HepG2 (cell line): Measurements from ENCODE around the gene KLF3. TPM values are rescaled to one million over a fixed set of nuclear protein-coding genes. Genes with fewer than 3 reads are reported as not detected.
A peak's percentile ranks its signal among the peaks of the same experiment; 100 is the strongest.

Experiments
- ASH2L ChIP-seq: fragments of 300-600, 200-600 bp; sonication (generic); IDR thresholded peaks from 2 replicates; pipeline ENCODE4 v1.7.0; 2017; ENCODE audit warnings: low read depth, mild to moderate bottlenecking, moderate library complexity, mixed read lengths, low read length; ENCODE audit not compliant: insufficient read length
- MBD4 ChIP-seq: IDR thresholded peaks from 2 replicates; pipeline ENCODE4 v1.6.1; 2012; ENCODE audit warnings: low read length, inconsistent platforms, borderline replicate concordance
- SKI ChIP-seq: fragments of 450-650 bp; IDR thresholded peaks from one replicate; pipeline ENCODE4 v1.6.1; 2018; ENCODE audit warnings: mild to moderate bottlenecking; ENCODE audit not compliant: partially characterized antibody
- ZNF331 ChIP-seq: sonication (generic); formaldehyde crosslinking; IDR thresholded peaks from 2 replicates; pipeline ENCODE4 v1.4.0; 2020; ENCODE audit warnings: missing genetic modification reagents
- ZNF550 ChIP-seq: sonication (generic); formaldehyde crosslinking; IDR thresholded peaks from 2 replicates; pipeline ENCODE4 v1.4.0; 2020; ENCODE audit warnings: mild to moderate bottlenecking, missing genetic modification reagents, borderline replicate concordance
- ZNF703 ChIP-seq: sonication (generic); formaldehyde crosslinking; IDR thresholded peaks from 2 replicates; pipeline ENCODE4 v1.5.1; 2020; ENCODE audit warnings: missing genetic modification reagents, mild to moderate bottlenecking, moderate library complexity, borderline replicate concordance
- ZNF850 ChIP-seq: sonication (generic); formaldehyde crosslinking; conservative IDR thresholded peaks from 2 replicates; pipeline ENCODE4 v1.9.0; 2021; ENCODE audit warnings: mild to moderate bottlenecking, missing genetic modification reagents
- ZSCAN25 ChIP-seq: sonication (generic); formaldehyde crosslinking; IDR thresholded peaks from 2 replicates; pipeline ENCODE4 v1.8.0; 2022; ENCODE audit warnings: mild to moderate bottlenecking, missing genetic modification reagents
- polyA plus RNA-seq, 8 experiments: library from polyadenylated mRNA; depleted of rRNA in 3 of 8; stranded (reverse) in 7 of 8; unstranded in 1 of 8; fragments of >200 nt; fragmentation: Illumina TruSeq in 4 of 8; extraction: Trizol in 4 of 8; gene quantifications; 2 replicates each; pipeline versions ENCODE4 v1.2.1 to v1.2.3, GENCODE V29; 2011 to 2016; ENCODE audit warnings: low read depth in 4 of 8, missing spikeins in 1 of 8, mixed read lengths in 1 of 8; ENCODE audit not compliant: insufficient read depth in 1 of 8
- total RNA-seq, 5 experiments: library from RNA; depleted of rRNA; stranded (reverse); fragments of >200 nt; fragmentation: Illumina TruSeq; extraction: Trizol; gene quantifications; 2 replicates each; pipeline ENCODE4 v1.2.3, GENCODE V29; 2016; ENCODE audit warnings: low read depth in 1 of 5
- TF ChIP-seq, protein P1 (sequence below), 2 experiments: IDR thresholded peaks; 2 replicates each; pipeline ENCODE4 v1.6.1; 2011 to 2012; ENCODE audit warnings: low read length in 2 of 2, borderline replicate concordance in 1 of 2, low read depth in 1 of 2, mild to moderate bottlenecking in 1 of 2, moderate library complexity in 1 of 2
- TF ChIP-seq, protein P2 (sequence below), 2 experiments: fragments of 450-650 bp in 1 of 2; sonication (generic) in 1 of 2; formaldehyde crosslinking in 1 of 2; IDR thresholded peaks; 2 replicates each; pipeline versions ENCODE4 v1.6.1 to v1.8.0; 2016 to 2022; ENCODE audit warnings: antibody characterized with exemption in 1 of 2, mild to moderate bottlenecking in 1 of 2, missing genetic modification reagents in 1 of 2

The KLF3 gene
- total and polyA plus RNA-seq, 2 of the 13 experiments (the other 11 are each of a cell fraction or from before 2014, with no cell fraction given), result 29.1 to 37.8 TPM

DNA sequence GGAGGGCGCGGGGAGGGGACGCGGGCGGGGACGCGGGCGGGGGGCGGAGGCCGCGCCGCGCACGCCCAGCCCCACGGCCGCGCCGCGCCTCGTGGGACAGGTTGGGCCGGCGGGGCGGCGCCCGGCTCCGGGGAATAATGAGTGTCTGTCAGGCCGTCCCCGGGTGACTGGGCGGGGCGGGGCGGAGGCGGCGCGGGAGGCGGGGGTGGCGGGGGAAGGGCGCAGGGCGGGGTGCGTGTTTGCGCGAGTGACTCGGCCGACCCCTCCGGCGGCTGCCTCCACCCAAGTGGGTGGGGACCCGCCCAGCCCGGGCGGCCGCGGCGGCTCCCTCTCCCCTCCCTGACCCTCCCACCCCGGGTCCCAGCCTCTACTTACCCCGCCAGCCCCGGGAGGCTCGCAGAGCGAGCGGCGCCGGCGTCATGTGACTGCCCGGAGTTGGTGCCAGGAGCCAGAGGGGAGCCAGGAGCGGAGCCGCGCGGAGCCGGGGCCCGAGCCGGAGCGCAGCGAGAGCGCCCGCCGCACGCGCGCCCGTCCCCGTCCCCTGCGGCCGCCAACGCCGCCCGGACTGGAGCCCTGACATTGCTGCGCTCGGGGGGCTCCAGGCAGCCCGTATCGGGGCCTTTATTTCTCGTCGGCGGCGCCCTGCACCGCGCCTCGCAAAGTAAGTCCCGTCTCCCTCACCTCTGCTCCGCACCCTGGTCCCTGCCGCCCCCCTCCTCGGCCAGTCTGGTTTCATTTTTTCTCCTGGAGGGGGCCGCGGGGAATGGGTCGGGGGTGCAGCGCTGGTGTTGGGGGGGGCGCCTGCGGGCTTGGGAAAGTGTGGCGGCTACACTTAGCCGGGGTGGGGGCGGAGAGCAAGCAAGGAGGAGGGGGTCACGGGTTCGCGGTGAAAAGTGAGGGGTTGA, at the start of gene KLF3 (continued):
- peak; percentile 38 for TF ChIP-seq SKI
- TF ChIP-seq MBD4, result no peak
- TF ChIP-seq ZNF850 (CRISPR knock-in tag), result no peak
- TF ChIP-seq ZSCAN25 (CRISPR knock-in tag), result peak; percentile 68
- 0 out of 2 replicates have a peak, but pooled peaks have one; percentile 6 for TF ChIP-seq ZNF331
- TF ChIP-seq ZNF703 (CRISPR knock-in tag), result no peak
- TF ChIP-seq, protein P1, sequence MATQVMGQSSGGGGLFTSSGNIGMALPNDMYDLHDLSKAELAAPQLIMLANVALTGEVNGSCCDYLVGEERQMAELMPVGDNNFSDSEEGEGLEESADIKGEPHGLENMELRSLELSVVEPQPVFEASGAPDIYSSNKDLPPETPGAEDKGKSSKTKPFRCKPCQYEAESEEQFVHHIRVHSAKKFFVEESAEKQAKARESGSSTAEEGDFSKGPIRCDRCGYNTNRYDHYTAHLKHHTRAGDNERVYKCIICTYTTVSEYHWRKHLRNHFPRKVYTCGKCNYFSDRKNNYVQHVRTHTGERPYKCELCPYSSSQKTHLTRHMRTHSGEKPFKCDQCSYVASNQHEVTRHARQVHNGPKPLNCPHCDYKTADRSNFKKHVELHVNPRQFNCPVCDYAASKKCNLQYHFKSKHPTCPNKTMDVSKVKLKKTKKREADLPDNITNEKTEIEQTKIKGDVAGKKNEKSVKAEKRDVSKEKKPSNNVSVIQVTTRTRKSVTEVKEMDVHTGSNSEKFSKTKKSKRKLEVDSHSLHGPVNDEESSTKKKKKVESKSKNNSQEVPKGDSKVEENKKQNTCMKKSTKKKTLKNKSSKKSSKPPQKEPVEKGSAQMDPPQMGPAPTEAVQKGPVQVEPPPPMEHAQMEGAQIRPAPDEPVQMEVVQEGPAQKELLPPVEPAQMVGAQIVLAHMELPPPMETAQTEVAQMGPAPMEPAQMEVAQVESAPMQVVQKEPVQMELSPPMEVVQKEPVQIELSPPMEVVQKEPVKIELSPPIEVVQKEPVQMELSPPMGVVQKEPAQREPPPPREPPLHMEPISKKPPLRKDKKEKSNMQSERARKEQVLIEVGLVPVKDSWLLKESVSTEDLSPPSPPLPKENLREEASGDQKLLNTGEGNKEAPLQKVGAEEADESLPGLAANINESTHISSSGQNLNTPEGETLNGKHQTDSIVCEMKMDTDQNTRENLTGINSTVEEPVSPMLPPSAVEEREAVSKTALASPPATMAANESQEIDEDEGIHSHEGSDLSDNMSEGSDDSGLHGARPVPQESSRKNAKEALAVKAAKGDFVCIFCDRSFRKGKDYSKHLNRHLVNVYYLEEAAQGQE (IDR thresholded peaks at IDR 0.05; ENCODE audit: borderline replicate concordance in 1 of 2, low read depth in 1 of 2, low read length in 2 of 2), result no peak
- no peak for TF ChIP-seq ZNF550 (CRISPR knock-in tag)
- peak; percentile 45 for TF ChIP-seq ASH2L
- TF ChIP-seq, protein P2, sequence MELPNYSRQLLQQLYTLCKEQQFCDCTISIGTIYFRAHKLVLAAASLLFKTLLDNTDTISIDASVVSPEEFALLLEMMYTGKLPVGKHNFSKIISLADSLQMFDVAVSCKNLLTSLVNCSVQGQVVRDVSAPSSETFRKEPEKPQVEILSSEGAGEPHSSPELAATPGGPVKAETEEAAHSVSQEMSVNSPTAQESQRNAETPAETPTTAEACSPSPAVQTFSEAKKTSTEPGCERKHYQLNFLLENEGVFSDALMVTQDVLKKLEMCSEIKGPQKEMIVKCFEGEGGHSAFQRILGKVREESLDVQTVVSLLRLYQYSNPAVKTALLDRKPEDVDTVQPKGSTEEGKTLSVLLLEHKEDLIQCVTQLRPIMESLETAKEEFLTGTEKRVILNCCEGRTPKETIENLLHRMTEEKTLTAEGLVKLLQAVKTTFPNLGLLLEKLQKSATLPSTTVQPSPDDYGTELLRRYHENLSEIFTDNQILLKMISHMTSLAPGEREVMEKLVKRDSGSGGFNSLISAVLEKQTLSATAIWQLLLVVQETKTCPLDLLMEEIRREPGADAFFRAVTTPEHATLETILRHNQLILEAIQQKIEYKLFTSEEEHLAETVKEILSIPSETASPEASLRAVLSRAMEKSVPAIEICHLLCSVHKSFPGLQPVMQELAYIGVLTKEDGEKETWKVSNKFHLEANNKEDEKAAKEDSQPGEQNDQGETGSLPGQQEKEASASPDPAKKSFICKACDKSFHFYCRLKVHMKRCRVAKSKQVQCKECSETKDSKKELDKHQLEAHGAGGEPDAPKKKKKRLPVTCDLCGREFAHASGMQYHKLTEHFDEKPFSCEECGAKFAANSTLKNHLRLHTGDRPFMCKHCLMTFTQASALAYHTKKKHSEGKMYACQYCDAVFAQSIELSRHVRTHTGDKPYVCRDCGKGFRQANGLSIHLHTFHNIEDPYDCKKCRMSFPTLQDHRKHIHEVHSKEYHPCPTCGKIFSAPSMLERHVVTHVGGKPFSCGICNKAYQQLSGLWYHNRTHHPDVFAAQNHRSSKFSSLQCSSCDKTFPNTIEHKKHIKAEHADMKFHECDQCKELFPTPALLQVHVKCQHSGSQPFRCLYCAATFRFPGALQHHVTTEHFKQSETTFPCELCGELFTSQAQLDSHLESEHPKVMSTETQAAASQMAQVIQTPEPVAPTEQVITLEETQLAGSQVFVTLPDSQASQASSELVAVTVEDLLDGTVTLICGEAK (IDR thresholded peaks at IDR 0.05), result no peak
- TF ChIP-seq, protein P2 (CRISPR knock-in tag; IDR thresholded peaks at IDR 0.05), result no peak
